OCI-LY1 (cell line): ENCODE measurements around the gene B3GAT1.

Experiments used
- H2AFZ ChIP-seq: fragments of 200-600 bp; sonication (generic), shearing (Covaris generic); 2 replicates; pipeline ENCODE4 v1.6.0; 2014; ENCODE audit warnings: antibody characterized with exemption, mild to moderate bottlenecking, low read length
- H3F3A ChIP-seq: fragments of 200-600 bp; sonication (generic), shearing (Covaris generic); 2 replicates; pipeline ENCODE4 v1.6.0; 2014; ENCODE audit warnings: mild to moderate bottlenecking, antibody characterized with exemption, low read length, moderate library complexity; ENCODE audit not compliant: insufficient read depth
- H3K27ac ChIP-seq: fragments of 200-600 bp; sonication (generic); 2 replicates; pipeline ENCODE4 v1.5.1; 2014; ENCODE audit warnings: low read length, mixed run types, mild to moderate bottlenecking, low read depth; ENCODE audit not compliant: poor library complexity, severe bottlenecking
- H3K27me3 ChIP-seq: fragments of 200-600 bp; sonication (generic); 2 replicates; pipeline ENCODE4 v1.6.0; 2014; ENCODE audit warnings: antibody characterized with exemption, mild to moderate bottlenecking, low read length, moderate library complexity; ENCODE audit not compliant: insufficient read depth
- H3K36me3 ChIP-seq: fragments of 200-600 bp; sonication (generic); 2 replicates; pipeline ENCODE4 v1.6.1; 2014; ENCODE audit warnings: mild to moderate bottlenecking, antibody characterized with exemption, low read length, moderate library complexity, mixed read lengths; ENCODE audit not compliant: insufficient read depth
- H3K4me1 ChIP-seq: fragments of 200-600 bp; sonication (generic); 2 replicates; pipeline ENCODE4 v1.5.1; 2014; ENCODE audit warnings: mild to moderate bottlenecking, low read length, moderate library complexity; ENCODE audit not compliant: insufficient read depth, severe bottlenecking
- H3K4me2 ChIP-seq: fragments of 200-600 bp; sonication (generic), shearing (Covaris generic); 2 replicates; pipeline ENCODE4 v1.6.1; 2014; ENCODE audit warnings: low read length
- H3K4me3 ChIP-seq: fragments of 200-600 bp; sonication (generic); 2 replicates; pipeline ENCODE4 v1.5.1; 2014; ENCODE audit warnings: low read length, low read depth, mild to moderate bottlenecking, mixed read lengths; ENCODE audit not compliant: poor library complexity, severe bottlenecking
- H3K79me2 ChIP-seq: fragments of 200-600 bp; shearing (Covaris generic); 2 replicates; pipeline ENCODE4 v1.6.1; 2016; ENCODE audit warnings: mixed run types, low read length, mixed read lengths; ENCODE audit not compliant: insufficient read depth
- H3K9ac ChIP-seq: fragments of 200-600 bp; sonication (generic), shearing (Covaris generic); 2 replicates; pipeline ENCODE4 v1.6.1; 2014; ENCODE audit warnings: mild to moderate bottlenecking, low read length, mixed read lengths
- H3K9me2 ChIP-seq: fragments of 200-600 bp; sonication (generic), shearing (Covaris generic); 2 replicates; pipeline ENCODE4 v1.6.1; 2014; ENCODE audit warnings: low read depth, mild to moderate bottlenecking, low read length, mixed read lengths
- H3K9me3 ChIP-seq: fragments of 200-600 bp; shearing (Covaris generic); 2 replicates; pipeline ENCODE4 v1.6.1; 2014; ENCODE audit warnings: low read length, mixed read lengths
- H4K20me1 ChIP-seq: fragments of 200-600 bp; sonication (generic), shearing (Covaris generic); 2 replicates; pipeline ENCODE4 v1.6.0; 2016; ENCODE audit warnings: mild to moderate bottlenecking, low read length; ENCODE audit not compliant: insufficient read depth
- CTCF ChIP-seq: fragments of 200-600 bp; sonication (generic), shearing (Covaris generic); IDR thresholded peaks from 2 replicates; pipeline ENCODE4 v1.5.1; 2017; ENCODE audit warnings: mild to moderate bottlenecking, antibody characterized with exemption, low read length, moderate library complexity, mixed read lengths
- EZH2 ChIP-seq: fragments of 200-600 bp; sonication (generic), shearing (Covaris generic); IDR thresholded peaks from 2 replicates; pipeline ENCODE4 v1.8.0; 2017; ENCODE audit warnings: borderline replicate concordance, mixed run types, mild to moderate bottlenecking, antibody characterized with exemption, low read length, moderate library complexity, mixed read lengths

B3GAT1 gene

GRCh38 chr11:134402910-134403309, 9.1 kb downstream of the B3GAT1 start:
- Histone ChIP-seq H3F3A (no peaks in the 10 kb centered on the region), H3K9me2 (no peaks in the 10 kb centered on the region), H3K4me1 (no peaks in the 10 kb centered on the region), H3K27me3 (no peaks in the 10 kb centered on the region; the same call in 1 of the 2 replicates), H3K36me3 (no peaks in the 10 kb centered on the region), H3K27ac (no peak overlapping the region), H3K4me2 (no peak overlapping the region), H3K4me3 (no peak overlapping the region), H4K20me1 (no peaks in the 10 kb centered on the region), H3K9me3 (no peaks in the 10 kb centered on the region), H2AFZ (no peak overlapping the region), H3K9ac (no peak overlapping the region), H3K79me2 (no peaks in the 10 kb centered on the region)
- TF ChIP-seq EZH2: no peak
- no peak for TF ChIP-seq CTCF

DNA sequence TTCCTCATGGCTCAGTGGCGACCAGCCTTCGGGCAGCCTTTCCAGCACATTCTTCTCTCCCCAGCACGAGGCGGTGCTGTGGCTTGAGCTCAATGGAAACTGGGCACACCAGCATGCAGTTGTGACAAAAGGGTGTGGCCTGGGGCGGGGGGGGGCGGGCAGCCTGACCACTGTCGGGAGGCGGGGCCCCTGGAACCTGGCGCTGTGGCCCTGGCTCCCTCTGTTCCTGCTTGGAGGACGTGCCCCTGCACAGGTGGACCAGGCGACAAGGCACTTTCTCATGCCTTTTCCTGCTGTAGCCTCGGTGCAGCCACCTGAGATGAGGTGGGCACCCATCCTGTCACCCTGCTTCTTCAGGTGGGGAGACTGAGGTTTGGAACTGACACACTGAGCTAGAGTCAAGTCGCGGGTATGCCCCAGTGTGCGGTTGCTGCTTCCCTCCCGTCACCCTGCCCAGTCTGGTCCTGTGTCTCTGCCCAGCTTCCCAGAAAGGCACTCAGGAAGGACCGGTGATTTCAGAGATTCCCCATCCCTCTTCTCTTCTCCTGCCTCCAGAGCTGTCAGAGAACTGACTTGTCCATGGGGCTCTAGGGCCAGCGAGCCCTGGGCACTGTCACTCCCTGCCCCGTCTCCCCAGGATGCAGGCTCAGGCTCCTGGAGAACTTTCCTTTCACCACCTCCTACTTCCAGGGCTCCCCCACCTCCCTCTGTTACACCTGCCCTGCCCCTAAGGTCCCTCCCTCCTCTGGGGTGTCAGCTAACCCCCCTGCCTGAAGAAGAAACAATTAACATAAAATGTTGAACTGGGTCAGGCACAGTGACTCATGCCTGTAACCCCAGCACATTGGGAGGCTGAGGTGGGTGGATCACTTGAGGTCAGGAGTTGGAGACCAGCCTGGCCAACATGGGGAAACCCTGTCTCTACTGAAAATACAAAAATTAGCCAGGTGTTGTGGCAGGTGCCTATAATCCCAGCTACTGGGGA, 9.9 kb downstream of the B3GAT1 start:
- Histone ChIP-seq H3K9me3 (no peaks in the 10 kb centered on the region), H2AFZ (no peak overlapping the region)

GRCh38 chr11:134399996-134400395, 12.0 kb downstream of the B3GAT1 start:
- no peaks in the 10 kb centered on the region for H4K20me1 ChIP-seq
- H3K36me3 ChIP-seq: no peaks in the 10 kb centered on the region

More for the DNA sequence above, 9.9 kb downstream of the B3GAT1 start:
- Histone ChIP-seq H3K36me3 (no peaks in the 10 kb centered on the region), H3K79me2 (no peaks in the 10 kb centered on the region), H3K9me2 (no peaks in the 10 kb centered on the region), H4K20me1 (no peaks in the 10 kb centered on the region), H3K27ac (no peak overlapping the region), H3F3A (no peaks in the 10 kb centered on the region), H3K27me3 (no peaks in the 10 kb centered on the region; the same call in 1 of the 2 replicates), H3K4me2 (no peak overlapping the region), H3K4me3 (no peak overlapping the region), H3K9ac (no peak overlapping the region), H3K4me1 (no peaks in the 10 kb centered on the region)
- TF ChIP-seq CTCF: no peak
- TF ChIP-seq EZH2: no peak

More at GRCh38 chr11:134399996-134400395, 12.0 kb downstream of the B3GAT1 start:
- Histone ChIP-seq H3K9ac (no peak overlapping the region), H3K27me3 (no peaks in the 10 kb centered on the region; the same call in 1 of the 2 replicates), H3K4me2 (no peak overlapping the region), H2AFZ (no peak overlapping the region), H3K9me3 (no peaks in the 10 kb centered on the region), H3K27ac (no peak overlapping the region), H3K79me2 (no peaks in the 10 kb centered on the region), H3K4me3 (no peak overlapping the region), H3K4me1 (no peaks in the 10 kb centered on the region), H3K9me2 (no peaks in the 10 kb centered on the region), H3F3A (no peaks in the 10 kb centered on the region)
- TF ChIP-seq CTCF (no peak), EZH2 (no peak)
